ENCODE data around the gene CDC42BPA.
"Not testable (repeated sequence)": the region's sequence is repeated elsewhere in the genome, so short reads cannot be mapped to it uniquely, and the experiment has no call there.

CDC42BPA gene

GRCh38 chr1:227253065-227253464, 65.2 kb downstream of the CDC42BPA start:
- DNase-seq, result no peak

- no peak for DNase-seq
Observed at GRCh38 chr1:227245613-227246320, 72.5 kb downstream of the CDC42BPA start.

GRCh38 chr1:227244339-227245118, 73.8 kb downstream of the CDC42BPA start:
- DNase-seq, result no peak

GRCh38 chr1:227242811-227243682, 75.2 kb downstream of the CDC42BPA start:
- no peak for DNase-seq

- no peak for DNase-seq
Observed at GRCh38 chr1:227240983-227241382, 77.3 kb downstream of the CDC42BPA start.

GRCh38 chr1:227234998-227235405, 83.3 kb downstream of the CDC42BPA start:
- DNase-seq, result peak; percentile 32

GRCh38 chr1:227231128-227231527, 87.2 kb downstream of the CDC42BPA start:
- not testable (repeated sequence) for DNase-seq

- no peak for DNase-seq
Observed at GRCh38 chr1:227228201-227228600, 90.1 kb downstream of the CDC42BPA start.

GRCh38 chr1:227227761-227228160, 90.5 kb downstream of the CDC42BPA start:
- no peak for DNase-seq

GRCh38 chr1:227225715-227226346, 92.5 kb downstream of the CDC42BPA start:
- DNase-seq, result peak; percentile 57

GRCh38 chr1:227223171-227223806, 95.0 kb downstream of the CDC42BPA start:
- no peak for DNase-seq

GRCh38 chr1:227219715-227220292, 98.5 kb downstream of the CDC42BPA start:
- DNase-seq, result no peak

- DNase-seq, result no peak
Observed at GRCh38 chr1:227218870-227219573, 99.3 kb downstream of the CDC42BPA start.

GRCh38 chr1:227215863-227216510, 102.3 kb downstream of the CDC42BPA start:
- DNase-seq, result no peak

- no peak for DNase-seq
Observed at GRCh38 chr1:227214207-227214606, 104.1 kb downstream of the CDC42BPA start.

GRCh38 chr1:227213426-227213825, 104.9 kb downstream of the CDC42BPA start:
- DNase-seq, result no peak

- no peak for DNase-seq
Observed at GRCh38 chr1:227212164-227212563, 106.1 kb downstream of the CDC42BPA start.

- no peak for DNase-seq
Observed at GRCh38 chr1:227210604-227211003, 107.7 kb downstream of the CDC42BPA start.

- DNase-seq, result no peak
Observed at GRCh38 chr1:227197064-227197463, 121.2 kb downstream of the CDC42BPA start.

GRCh38 chr1:227192163-227192562, 126.1 kb downstream of the CDC42BPA start:
- peak; percentile 2 for DNase-seq

- DNase-seq, result no peak
Observed at GRCh38 chr1:227191607-227192006, 126.7 kb downstream of the CDC42BPA start.
